Smooth muscle cell (in vitro differentiated cells): ENCODE measurements around the gene POU2F2. TPM values are rescaled to one million over a fixed set of nuclear protein-coding genes. Genes with fewer than 3 reads are reported as not detected.

Source experiments
- DNase-seq: peaks from one replicate; lab custom pipeline; 2025; ENCODE audit not compliant: unreplicated experiment; lab: John Stamatoyannopoulos, UW
- H2AFZ ChIP-seq: fragments of 200-600 bp; sonication (generic); 2 replicates; pipeline ENCODE4 v1.6.0; 2016; ENCODE audit warnings: antibody characterized with exemption, low read depth, mild to moderate bottlenecking
- H3F3A ChIP-seq: fragments of 200-600 bp; sonication (generic); 2 replicates; pipeline ENCODE4 v1.6.0; 2017; ENCODE audit warnings: antibody characterized with exemption, low read depth
- H3K27ac ChIP-seq: fragments of 200-600 bp; sonication (generic); 2 replicates; pipeline ENCODE4 v1.5.1; 2016; ENCODE audit warnings: low read depth, mild to moderate bottlenecking
- H3K27me3 ChIP-seq: fragments of 200-600 bp; sonication (generic); 2 replicates; pipeline ENCODE4 v1.6.1; 2016; ENCODE audit warnings: low read depth, mild to moderate bottlenecking
- H3K36me3 ChIP-seq: fragments of 200-600 bp; sonication (generic); 2 replicates; pipeline ENCODE4 v1.5.1; 2016; ENCODE audit warnings: low read depth
- H3K4me1 ChIP-seq: fragments of 200-600 bp; sonication (generic); 2 replicates; pipeline ENCODE4 v1.5.1; 2016; ENCODE audit warnings: low read depth
- H3K4me2 ChIP-seq: fragments of 200-600 bp; sonication (generic); 2 replicates; pipeline ENCODE4 v1.6.0; 2016; ENCODE audit warnings: mild to moderate bottlenecking
- H3K4me3 ChIP-seq: fragments of 200-600 bp; sonication (generic); 2 replicates; pipeline ENCODE4 v1.5.1; 2016; ENCODE audit warnings: mild to moderate bottlenecking
- H3K79me2 ChIP-seq: fragments of 200-600 bp; sonication (generic); 2 replicates; pipeline ENCODE4 v1.6.0; 2016; ENCODE audit warnings: low read depth, mild to moderate bottlenecking
- H3K9ac ChIP-seq: fragments of 200-600 bp; sonication (generic); 2 replicates; pipeline ENCODE4 v1.6.0; 2016; ENCODE audit warnings: low read depth
- H3K9me3 ChIP-seq: fragments of 200-600 bp; sonication (generic); replicated peaks from 2 replicates; pipeline ENCODE4 v1.5.1; 2016; ENCODE audit warnings: low read depth
- H4K20me1 ChIP-seq: fragments of 200-600 bp; sonication (generic); 2 replicates; pipeline ENCODE4 v1.6.0; 2016; ENCODE audit warnings: low read depth
- WGBS: methylation state at CpG from one replicate; pipeline ENCODE4 v1.1.7; 2016; ENCODE audit warnings: low lambda C conversion rate; 5-methylcytosine and 5-hydroxymethylcytosine counted together
- polyA plus RNA-seq: library from polyadenylated mRNA; unstranded; fragments of >200 nt; fragmentation: Nextera tagmentation; extraction: Ambion mirVana; gene quantifications from 2 replicates; pipeline ENCODE4 v1.2.1, GENCODE V29; 2016
- total RNA-seq: library from RNA; depleted of rRNA; stranded (reverse); fragments of >200 nt; gene quantifications from 2 replicates; pipeline ENCODE4 v1.2.3, GENCODE V29; 2014
- TF ChIP-seq, protein P1 (sequence below): fragments of 200-600 bp; sonication (generic); IDR thresholded peaks from 2 replicates; pipeline ENCODE4 v1.5.1; 2017; ENCODE audit warnings: borderline replicate concordance, mild to moderate bottlenecking, antibody characterized with exemption; ENCODE audit not compliant: insufficient read depth, poor library complexity, severe bottlenecking

POU2F2 gene
- total and polyA plus RNA-seq, 2 experiments from 2014 or later = 0.99 to 6.3 TPM

DNA sequence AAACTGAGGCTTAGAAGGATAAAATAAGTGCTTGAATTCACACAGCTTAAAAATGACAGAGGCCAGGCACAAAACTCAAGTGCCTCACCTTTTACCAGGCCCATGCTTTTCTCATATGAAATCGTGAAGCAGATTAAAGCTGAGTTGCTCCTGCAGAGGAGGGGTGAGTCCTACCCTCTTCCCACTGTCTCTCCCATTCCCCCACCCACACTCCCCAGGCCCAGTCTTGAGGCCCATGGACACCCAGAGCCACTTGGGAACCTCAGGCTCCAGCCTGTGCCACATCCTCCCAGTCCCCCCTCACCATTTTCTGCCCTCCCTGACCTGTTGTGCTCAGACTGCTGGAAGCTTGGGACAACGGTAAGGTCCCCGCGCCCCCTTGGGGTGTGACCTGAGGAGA lies 38.7 kb downstream of the POU2F2 start:
- no peaks in the 10 kb centered on the region for H3K9me3 ChIP-seq
- peaks cover 5% of the 10 kb centered on the region for H3K4me1 ChIP-seq
- H3K79me2 ChIP-seq = no peaks in the 10 kb centered on the region
- H2AFZ ChIP-seq = no peak overlapping the region
- no peak overlapping the region for H3K4me3 ChIP-seq
- no peaks in the 10 kb centered on the region for H4K20me1 ChIP-seq
- no peak for DNase-seq
- H3K9ac ChIP-seq = no peak overlapping the region
- H3K4me2 ChIP-seq = no peak overlapping the region
- 89% methylated on average over 4 of the region's 4 CpGs for WGBS
- no peaks in the 10 kb centered on the region for H3F3A ChIP-seq
- TF ChIP-seq, protein P1, sequence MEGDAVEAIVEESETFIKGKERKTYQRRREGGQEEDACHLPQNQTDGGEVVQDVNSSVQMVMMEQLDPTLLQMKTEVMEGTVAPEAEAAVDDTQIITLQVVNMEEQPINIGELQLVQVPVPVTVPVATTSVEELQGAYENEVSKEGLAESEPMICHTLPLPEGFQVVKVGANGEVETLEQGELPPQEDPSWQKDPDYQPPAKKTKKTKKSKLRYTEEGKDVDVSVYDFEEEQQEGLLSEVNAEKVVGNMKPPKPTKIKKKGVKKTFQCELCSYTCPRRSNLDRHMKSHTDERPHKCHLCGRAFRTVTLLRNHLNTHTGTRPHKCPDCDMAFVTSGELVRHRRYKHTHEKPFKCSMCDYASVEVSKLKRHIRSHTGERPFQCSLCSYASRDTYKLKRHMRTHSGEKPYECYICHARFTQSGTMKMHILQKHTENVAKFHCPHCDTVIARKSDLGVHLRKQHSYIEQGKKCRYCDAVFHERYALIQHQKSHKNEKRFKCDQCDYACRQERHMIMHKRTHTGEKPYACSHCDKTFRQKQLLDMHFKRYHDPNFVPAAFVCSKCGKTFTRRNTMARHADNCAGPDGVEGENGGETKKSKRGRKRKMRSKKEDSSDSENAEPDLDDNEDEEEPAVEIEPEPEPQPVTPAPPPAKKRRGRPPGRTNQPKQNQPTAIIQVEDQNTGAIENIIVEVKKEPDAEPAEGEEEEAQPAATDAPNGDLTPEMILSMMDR = no peak
- no peak overlapping the region for H3K27ac ChIP-seq
- peaks cover 8% of the 10 kb centered on the region for H3K27me3 ChIP-seq
- no peaks in the 10 kb centered on the region for H3K36me3 ChIP-seq

DNA sequence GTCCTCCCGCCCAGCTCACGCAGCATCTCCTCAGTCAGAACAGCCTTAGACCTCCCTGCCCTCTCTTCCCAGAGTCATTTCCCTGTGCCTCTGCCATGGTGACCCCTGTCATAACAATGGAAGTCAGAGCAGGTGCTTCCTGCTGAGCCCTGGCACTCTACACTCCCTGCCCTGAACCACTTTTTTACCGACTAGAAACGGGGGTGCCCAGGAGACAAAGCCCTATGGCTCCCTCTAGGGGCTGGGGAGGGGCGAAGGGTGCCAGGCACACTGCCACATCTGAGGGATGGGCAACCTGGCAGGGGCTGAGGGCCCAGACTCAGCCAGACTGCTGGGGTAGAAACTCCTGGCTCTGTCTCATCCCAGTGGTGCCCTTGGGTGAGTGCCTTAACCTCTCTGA lies 39.9 kb downstream of the POU2F2 start:
- 59% methylated on average over 5 of the region's 5 CpGs for WGBS
- H3K9ac ChIP-seq = no peak overlapping the region
- H3K27ac ChIP-seq = no peak overlapping the region
- no peaks in the 10 kb centered on the region for H3K9me3 ChIP-seq
- no peak overlapping the region for H3K4me3 ChIP-seq
- H3F3A ChIP-seq = no peaks in the 10 kb centered on the region
- no peak overlapping the region for H3K4me2 ChIP-seq
- DNase-seq = no peak
- TF ChIP-seq, protein P1 = peak; percentile 29
- no peaks in the 10 kb centered on the region for H3K79me2 ChIP-seq
- H4K20me1 ChIP-seq = no peaks in the 10 kb centered on the region
- peaks cover 6% of the 10 kb centered on the region for H3K4me1 ChIP-seq
- peaks cover 8% of the 10 kb centered on the region for H3K27me3 ChIP-seq
- H2AFZ ChIP-seq = no peak overlapping the region
- no peaks in the 10 kb centered on the region for H3K36me3 ChIP-seq

DNA sequence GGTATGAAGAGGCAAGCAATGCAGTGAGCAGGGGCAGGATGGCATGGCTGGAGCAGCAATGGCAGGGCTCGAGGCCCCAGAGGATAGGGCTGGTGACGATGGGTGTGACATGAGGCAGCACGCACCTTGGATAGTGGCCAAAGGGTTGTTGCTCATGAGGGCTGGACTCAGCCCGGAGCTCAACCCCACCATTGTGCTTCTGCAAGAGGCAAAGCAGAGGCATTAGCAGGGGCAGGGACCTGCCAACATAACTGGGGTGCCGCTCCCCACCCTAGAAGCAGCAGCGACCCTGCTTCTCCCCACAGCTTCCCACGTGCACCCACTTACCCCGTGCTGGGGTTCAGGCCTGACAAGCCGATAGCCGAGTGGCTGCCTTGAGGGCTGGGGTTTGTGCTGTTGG lies 40.5 kb downstream of the POU2F2 start:
- Histone ChIP-seq H3K4me1 (peaks cover 6% of the 10 kb centered on the region), H3K4me2 (no peak overlapping the region), H3K4me3 (no peak overlapping the region), H3K9ac (no peak overlapping the region), H3K27me3 (peaks cover 8% of the 10 kb centered on the region), H3K9me3 (no peaks in the 10 kb centered on the region), H2AFZ (no peak overlapping the region), H3K36me3 (no peaks in the 10 kb centered on the region), H3F3A (no peaks in the 10 kb centered on the region), H4K20me1 (no peaks in the 10 kb centered on the region), H3K79me2 (no peaks in the 10 kb centered on the region), H3K27ac (no peak overlapping the region)
- TF ChIP-seq, protein P1 = no peak
- no peak for DNase-seq
- WGBS = 90% methylated on average over 10 of the region's 10 CpGs

DNA sequence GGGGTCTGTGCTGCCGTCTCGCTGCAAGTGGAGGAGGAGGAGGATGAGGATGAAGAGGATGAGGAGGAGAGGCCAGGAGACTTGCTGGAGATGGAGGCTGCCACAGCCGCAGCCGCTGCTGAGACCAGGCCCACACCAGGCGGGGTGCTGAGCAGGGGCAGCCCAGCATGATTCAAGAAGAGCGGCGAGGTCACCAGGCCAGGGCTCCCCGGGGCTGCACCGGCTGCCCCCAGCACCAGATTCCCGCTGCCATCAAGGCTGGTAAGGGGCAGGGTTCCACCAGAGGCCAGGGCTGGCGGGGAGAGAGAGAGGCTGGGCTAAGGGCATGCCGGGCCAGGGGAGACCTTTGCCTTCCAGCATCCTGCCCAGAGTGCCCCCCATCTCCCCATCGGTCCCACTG lies 40.9 kb downstream of the POU2F2 start:
- H3K79me2 ChIP-seq = no peaks in the 10 kb centered on the region
- H3K27me3 ChIP-seq = peaks cover 5% of the 10 kb centered on the region
- no peak overlapping the region for H3K4me3 ChIP-seq
- H3F3A ChIP-seq = no peaks in the 10 kb centered on the region
- H3K4me1 ChIP-seq = peaks cover 6% of the 10 kb centered on the region
- no peak overlapping the region for H3K4me2 ChIP-seq
- H2AFZ ChIP-seq = no peak overlapping the region
- H3K9me3 ChIP-seq = no peaks in the 10 kb centered on the region
- TF ChIP-seq, protein P1 = no peak
- no peaks in the 10 kb centered on the region for H4K20me1 ChIP-seq
- DNase-seq = no peak
- no peak overlapping the region for H3K27ac ChIP-seq
- no peaks in the 10 kb centered on the region for H3K36me3 ChIP-seq
- 95% methylated on average over 13 of the region's 13 CpGs for WGBS
- H3K9ac ChIP-seq = no peak overlapping the region
